Measurements from ENCODE around the gene RPTOR.

Gene RPTOR

DNA sequence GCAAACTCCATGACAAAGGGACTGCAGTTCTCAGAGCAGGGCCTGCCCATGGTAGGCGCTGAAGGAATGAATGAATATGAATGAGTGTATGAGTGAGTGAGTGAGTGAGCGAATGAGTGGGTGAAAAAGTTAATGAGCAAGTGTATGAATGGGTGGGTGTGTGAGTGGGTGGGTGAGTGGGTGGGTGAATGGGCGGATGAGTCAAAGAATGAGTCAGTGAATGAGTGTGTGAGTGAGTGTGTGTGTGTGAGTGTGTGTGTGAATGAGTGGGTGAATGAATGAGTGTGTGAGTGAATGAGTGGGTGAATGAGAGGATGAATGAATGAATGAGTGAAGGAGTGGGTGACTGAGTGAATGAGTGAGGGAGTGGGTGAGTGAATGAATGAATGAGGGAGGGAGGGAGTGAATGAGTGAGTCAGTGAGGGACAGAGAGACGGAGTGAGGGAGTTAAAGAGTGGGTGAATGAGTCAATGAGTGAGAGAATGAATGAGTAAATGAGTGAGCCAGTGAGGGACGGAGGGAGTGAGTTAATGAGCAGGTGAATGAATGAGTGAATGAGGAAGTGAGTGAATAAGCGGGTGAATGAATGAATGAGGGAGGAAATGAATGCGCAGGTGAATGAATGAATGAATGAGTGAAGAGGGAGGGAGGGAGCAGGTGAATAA is 435.9 kb downstream of the RPTOR start (continued):
- no peak for TF ChIP-seq YY1 (tag by site-specific recombination; IDR thresholded peaks at IDR 0.05)
- TF ChIP-seq, protein P1, sequence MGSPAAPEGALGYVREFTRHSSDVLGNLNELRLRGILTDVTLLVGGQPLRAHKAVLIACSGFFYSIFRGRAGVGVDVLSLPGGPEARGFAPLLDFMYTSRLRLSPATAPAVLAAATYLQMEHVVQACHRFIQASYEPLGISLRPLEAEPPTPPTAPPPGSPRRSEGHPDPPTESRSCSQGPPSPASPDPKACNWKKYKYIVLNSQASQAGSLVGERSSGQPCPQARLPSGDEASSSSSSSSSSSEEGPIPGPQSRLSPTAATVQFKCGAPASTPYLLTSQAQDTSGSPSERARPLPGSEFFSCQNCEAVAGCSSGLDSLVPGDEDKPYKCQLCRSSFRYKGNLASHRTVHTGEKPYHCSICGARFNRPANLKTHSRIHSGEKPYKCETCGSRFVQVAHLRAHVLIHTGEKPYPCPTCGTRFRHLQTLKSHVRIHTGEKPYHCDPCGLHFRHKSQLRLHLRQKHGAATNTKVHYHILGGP (tag by site-specific recombination; IDR thresholded peaks at IDR 0.05) = no peak
- no peak for TF ChIP-seq ZSCAN23 (tag by site-specific recombination; IDR thresholded peaks at IDR 0.05)
- no peak for TF ChIP-seq ZNF76 (tag by site-specific recombination; IDR thresholded peaks at IDR 0.05; ENCODE audit: borderline replicate concordance, low read depth)
- TF ChIP-seq, protein P2, sequence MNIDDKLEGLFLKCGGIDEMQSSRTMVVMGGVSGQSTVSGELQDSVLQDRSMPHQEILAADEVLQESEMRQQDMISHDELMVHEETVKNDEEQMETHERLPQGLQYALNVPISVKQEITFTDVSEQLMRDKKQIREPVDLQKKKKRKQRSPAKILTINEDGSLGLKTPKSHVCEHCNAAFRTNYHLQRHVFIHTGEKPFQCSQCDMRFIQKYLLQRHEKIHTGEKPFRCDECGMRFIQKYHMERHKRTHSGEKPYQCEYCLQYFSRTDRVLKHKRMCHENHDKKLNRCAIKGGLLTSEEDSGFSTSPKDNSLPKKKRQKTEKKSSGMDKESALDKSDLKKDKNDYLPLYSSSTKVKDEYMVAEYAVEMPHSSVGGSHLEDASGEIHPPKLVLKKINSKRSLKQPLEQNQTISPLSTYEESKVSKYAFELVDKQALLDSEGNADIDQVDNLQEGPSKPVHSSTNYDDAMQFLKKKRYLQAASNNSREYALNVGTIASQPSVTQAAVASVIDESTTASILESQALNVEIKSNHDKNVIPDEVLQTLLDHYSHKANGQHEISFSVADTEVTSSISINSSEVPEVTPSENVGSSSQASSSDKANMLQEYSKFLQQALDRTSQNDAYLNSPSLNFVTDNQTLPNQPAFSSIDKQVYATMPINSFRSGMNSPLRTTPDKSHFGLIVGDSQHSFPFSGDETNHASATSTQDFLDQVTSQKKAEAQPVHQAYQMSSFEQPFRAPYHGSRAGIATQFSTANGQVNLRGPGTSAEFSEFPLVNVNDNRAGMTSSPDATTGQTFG (tag by site-specific recombination; IDR thresholded peaks at IDR 0.05; ENCODE audit: borderline replicate concordance) = peak; percentile 39; the same call in 1 of the 2 replicates
- no peak for TF ChIP-seq ZNF341 (tag by site-specific recombination; IDR thresholded peaks at IDR 0.05; ENCODE audit: low read depth)
- no peak; the same call in 1 of the 2 replicates for TF ChIP-seq ZNF548 (tag by site-specific recombination; IDR thresholded peaks at IDR 0.05)
- no peak for TF ChIP-seq ZNF747 (tag by site-specific recombination; IDR thresholded peaks at IDR 0.05)
- no peak for TF ChIP-seq ZBTB20 (tag by site-specific recombination; IDR thresholded peaks at IDR 0.05)
- TF ChIP-seq ATF2 (tag by site-specific recombination; IDR thresholded peaks at IDR 0.05; ENCODE audit: low read depth) = no peak
- peak; percentile 95 for TF ChIP-seq SALL2 (tag by site-specific recombination; IDR thresholded peaks at IDR 0.05; ENCODE audit: borderline replicate concordance)
- TF ChIP-seq OVOL3 (tag by site-specific recombination; IDR thresholded peaks at IDR 0.05) = no peak
- TF ChIP-seq, protein P3, sequence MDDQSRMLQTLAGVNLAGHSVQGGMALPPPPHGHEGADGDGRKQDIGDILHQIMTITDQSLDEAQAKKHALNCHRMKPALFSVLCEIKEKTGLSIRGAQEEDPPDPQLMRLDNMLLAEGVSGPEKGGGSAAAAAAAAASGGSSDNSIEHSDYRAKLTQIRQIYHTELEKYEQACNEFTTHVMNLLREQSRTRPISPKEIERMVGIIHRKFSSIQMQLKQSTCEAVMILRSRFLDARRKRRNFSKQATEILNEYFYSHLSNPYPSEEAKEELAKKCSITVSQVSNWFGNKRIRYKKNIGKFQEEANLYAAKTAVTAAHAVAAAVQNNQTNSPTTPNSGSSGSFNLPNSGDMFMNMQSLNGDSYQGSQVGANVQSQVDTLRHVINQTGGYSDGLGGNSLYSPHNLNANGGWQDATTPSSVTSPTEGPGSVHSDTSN (CRISPR knock-in tag; IDR thresholded peaks at IDR 0.05) = no peak
- TF ChIP-seq, protein P4, sequence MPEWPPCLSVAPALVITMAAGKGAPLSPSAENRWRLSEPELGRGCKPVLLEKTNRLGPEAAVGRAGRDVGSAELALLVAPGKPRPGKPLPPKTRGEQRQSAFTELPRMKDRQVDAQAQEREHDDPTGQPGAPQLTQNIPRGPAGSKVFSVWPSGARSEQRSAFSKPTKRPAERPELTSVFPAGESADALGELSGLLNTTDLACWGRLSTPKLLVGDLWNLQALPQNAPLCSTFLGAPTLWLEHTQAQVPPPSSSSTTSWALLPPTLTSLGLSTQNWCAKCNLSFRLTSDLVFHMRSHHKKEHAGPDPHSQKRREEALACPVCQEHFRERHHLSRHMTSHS (tag by site-specific recombination; IDR thresholded peaks at IDR 0.05) = peak; percentile 55; the same call in 1 of the 2 replicates
- TF ChIP-seq, protein P5, sequence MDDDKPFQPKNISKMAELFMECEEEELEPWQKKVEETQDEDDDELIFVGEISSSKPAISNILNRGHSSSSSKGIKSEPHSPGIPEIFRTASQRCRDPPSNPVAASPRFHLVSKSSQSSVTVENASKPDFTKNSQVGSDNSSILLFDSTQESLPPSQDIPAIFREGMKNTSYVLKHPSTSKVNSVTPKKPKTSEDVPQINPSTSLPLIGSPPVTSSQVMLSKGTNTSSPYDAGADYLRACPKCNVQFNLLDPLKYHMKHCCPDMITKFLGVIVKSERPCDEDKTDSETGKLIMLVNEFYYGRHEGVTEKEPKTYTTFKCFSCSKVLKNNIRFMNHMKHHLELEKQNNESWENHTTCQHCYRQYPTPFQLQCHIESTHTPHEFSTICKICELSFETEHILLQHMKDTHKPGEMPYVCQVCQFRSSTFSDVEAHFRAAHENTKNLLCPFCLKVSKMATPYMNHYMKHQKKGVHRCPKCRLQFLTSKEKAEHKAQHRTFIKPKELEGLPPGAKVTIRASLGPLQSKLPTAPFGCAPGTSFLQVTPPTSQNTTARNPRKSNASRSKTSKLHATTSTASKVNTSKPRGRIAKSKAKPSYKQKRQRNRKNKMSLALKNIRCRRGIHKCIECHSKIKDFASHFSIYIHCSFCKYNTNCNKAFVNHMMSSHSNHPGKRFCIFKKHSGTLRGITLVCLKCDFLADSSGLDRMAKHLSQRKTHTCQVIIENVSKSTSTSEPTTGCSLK (tag by site-specific recombination; IDR thresholded peaks at IDR 0.05) = no peak
- no peak for TF ChIP-seq REPIN1 (tag by site-specific recombination; IDR thresholded peaks at IDR 0.05; ENCODE audit: low read depth)
- TF ChIP-seq, protein P6, sequence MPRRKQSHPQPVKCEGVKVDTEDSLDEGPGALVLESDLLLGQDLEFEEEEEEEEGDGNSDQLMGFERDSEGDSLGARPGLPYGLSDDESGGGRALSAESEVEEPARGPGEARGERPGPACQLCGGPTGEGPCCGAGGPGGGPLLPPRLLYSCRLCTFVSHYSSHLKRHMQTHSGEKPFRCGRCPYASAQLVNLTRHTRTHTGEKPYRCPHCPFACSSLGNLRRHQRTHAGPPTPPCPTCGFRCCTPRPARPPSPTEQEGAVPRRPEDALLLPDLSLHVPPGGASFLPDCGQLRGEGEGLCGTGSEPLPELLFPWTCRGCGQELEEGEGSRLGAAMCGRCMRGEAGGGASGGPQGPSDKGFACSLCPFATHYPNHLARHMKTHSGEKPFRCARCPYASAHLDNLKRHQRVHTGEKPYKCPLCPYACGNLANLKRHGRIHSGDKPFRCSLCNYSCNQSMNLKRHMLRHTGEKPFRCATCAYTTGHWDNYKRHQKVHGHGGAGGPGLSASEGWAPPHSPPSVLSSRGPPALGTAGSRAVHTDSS (tag by site-specific recombination; IDR thresholded peaks at IDR 0.05) = no peak
- no peak for TF ChIP-seq ZNF114 (tag by site-specific recombination; IDR thresholded peaks at IDR 0.05)
- TF ChIP-seq ZNF785 (tag by site-specific recombination; IDR thresholded peaks at IDR 0.05) = peak; percentile 83; the same call in 1 of the 2 replicates
- TF ChIP-seq, protein P7, sequence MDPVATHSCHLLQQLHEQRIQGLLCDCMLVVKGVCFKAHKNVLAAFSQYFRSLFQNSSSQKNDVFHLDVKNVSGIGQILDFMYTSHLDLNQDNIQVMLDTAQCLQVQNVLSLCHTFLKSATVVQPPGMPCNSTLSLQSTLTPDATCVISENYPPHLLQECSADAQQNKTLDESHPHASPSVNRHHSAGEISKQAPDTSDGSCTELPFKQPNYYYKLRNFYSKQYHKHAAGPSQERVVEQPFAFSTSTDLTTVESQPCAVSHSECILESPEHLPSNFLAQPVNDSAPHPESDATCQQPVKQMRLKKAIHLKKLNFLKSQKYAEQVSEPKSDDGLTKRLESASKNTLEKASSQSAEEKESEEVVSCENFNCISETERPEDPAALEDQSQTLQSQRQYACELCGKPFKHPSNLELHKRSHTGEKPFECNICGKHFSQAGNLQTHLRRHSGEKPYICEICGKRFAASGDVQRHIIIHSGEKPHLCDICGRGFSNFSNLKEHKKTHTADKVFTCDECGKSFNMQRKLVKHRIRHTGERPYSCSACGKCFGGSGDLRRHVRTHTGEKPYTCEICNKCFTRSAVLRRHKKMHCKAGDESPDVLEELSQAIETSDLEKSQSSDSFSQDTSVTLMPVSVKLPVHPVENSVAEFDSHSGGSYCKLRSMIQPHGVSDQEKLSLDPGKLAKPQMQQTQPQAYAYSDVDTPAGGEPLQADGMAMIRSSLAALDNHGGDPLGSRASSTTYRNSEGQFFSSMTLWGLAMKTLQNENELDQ (tag by site-specific recombination; IDR thresholded peaks at IDR 0.05; ENCODE audit: low read depth) = no peak
- TF ChIP-seq, protein P8, sequence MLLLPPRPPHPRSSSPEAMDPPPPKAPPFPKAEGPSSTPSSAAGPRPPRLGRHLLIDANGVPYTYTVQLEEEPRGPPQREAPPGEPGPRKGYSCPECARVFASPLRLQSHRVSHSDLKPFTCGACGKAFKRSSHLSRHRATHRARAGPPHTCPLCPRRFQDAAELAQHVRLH (tag by site-specific recombination; IDR thresholded peaks at IDR 0.05) = peak; percentile 66; the same call in 1 of the 2 replicates
- no peak for TF ChIP-seq ZNF214 (tag by site-specific recombination; IDR thresholded peaks at IDR 0.05; ENCODE audit: borderline replicate concordance)
- TF ChIP-seq ZNF155 (tag by site-specific recombination; IDR thresholded peaks at IDR 0.05) = no peak
- no peak for TF ChIP-seq ZNF433 (tag by site-specific recombination; IDR thresholded peaks at IDR 0.05; ENCODE audit: low read depth)
- peak; percentile 100 for TF ChIP-seq EGR2 (tag by site-specific recombination; IDR thresholded peaks at IDR 0.05; ENCODE audit: low read depth)
